GM18907 (cell line): ENCODE data around the gene TNPO3.

Experiments used
- ATAC-seq: cut with Tn5 transposase; IDR thresholded peaks from one replicate; pipeline ENCODE4 v1.9.1; 2021; ENCODE audit warnings: mild to moderate bottlenecking, moderate library complexity; ENCODE audit not compliant: unreplicated experiment

Gene TNPO3

GRCh38 chr7:128940494-128941322 lies 114.2 kb downstream of the TNPO3 start:
- ATAC-seq: peak; percentile 50

DNA sequence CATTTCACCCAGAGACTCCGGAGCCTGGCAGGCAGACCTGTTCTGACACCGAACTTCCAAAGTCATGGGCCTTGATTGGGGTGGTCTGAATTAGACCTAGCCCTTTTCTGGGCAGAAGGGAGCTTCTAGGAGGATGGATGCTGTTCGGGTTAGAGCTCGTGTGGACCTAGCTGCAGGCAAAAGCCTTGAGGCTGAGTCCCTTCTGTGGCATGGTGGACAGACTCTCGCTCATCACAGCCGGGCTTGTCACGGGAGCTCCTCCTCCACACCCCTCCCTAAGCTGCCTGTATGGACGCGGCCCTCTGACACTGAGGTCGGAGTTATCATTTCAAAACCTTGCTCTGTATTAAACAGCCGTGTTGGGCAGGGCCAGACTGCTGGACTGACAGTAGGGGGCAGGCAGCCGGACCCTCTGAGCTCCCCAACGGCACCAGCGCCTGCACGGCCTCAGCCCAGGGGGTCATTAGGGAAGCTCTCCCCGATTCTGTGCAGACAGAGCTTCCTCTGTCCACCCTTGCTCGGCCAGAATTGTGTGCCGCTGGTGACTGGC lies 115.0 kb downstream of the TNPO3 start:
- ATAC-seq: peak; percentile 28

GRCh38 chr7:128939075-128939860 lies 115.6 kb downstream of the TNPO3 start:
- ATAC-seq: peak; percentile 30

- peak; percentile 2 for ATAC-seq
Measured at GRCh38 chr7:128938544-128939074, 116.3 kb downstream of the TNPO3 start.

GRCh38 chr7:128937647-128938543 lies 117.0 kb downstream of the TNPO3 start, which contains the start of gene IRF5:
Gene IRF5, plus strand, starts transcription at chr7:128937927. Its CDS starts 4,155 bp downstream, at chr7:128942082.
- peak; percentile 10 for ATAC-seq

GRCh38 chr7:128937271-128937646 lies 117.7 kb downstream of the TNPO3 start:
- peak; percentile 2 for ATAC-seq

DNA sequence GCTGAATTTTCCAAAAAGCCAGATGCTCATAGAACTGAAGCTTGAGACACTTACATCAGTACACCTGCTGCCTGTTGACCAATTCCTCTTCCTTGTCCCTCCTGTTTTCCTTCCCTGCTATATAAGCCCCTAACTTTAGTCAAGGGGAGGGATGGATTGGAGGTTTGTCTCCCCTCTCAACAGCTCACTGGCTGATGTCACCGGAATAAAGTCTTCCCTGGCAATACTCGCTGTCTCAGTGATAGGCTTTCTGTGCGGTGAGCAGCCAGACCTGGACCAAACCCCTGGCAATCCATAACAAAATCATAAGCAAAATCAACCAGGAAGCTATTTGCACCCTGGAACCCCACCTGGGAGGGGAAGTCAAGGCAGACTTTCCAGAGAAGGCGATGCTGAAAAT lies 118.1 kb downstream of the TNPO3 start:
- no peak for ATAC-seq

GRCh38 chr7:128935342-128935730 lies 119.6 kb downstream of the TNPO3 start:
- ATAC-seq: no peak

GRCh38 chr7:128934361-128935341 lies 120.3 kb downstream of the TNPO3 start:
- peak; percentile 37 for ATAC-seq

DNA sequence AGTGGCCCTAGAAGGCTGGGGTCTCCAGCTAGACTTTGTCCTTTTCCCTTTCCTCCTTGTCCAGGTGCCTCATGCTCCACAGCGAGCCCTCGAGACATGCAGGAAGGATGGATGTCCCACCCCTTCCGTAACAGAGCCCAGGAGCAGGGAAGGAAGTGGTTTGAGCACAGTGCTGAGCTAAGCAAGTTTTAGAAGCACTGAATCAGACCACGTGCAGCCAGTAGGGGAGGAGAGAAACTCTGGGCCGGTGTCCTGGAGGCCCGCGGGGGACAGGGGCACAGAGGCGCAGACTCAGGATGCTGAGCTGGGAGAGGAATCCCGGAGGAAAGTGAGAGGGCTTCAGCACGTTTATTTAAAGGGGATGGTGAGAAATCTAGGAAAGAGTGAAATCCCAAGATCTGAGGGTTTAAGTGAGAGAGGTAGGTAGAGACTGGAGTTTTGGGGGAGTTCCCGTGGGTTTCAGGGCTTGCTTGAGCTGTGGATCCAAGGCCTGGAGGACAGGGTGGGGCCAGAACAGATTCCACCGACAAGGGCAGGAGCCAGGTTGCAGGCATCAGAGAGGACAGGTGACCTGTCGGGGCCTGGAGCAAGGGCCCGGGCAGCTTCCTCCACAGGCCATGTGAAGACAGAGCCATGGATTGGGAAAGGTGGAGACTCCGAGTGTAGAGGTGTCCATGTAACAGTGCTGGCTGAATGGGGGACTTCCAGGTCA lies 121.6 kb downstream of the TNPO3 start:
- ATAC-seq: no peak

DNA sequence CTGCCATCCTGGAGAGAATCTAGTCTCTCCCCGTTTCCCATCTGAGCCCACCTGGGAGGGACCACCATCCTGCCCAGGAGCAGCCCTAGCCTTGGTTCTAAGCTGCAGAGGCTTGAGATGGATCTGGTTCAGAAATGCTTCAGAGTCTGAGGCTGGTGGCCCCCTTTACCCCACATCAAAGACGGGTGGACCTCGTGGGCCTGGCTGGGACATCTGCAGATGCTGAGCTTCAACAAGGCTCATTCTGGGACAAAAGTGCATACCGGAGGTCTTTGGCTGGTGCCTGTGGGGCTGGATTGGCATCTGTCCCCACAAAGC lies 122.1 kb downstream of the TNPO3 start:
- no peak for ATAC-seq

DNA sequence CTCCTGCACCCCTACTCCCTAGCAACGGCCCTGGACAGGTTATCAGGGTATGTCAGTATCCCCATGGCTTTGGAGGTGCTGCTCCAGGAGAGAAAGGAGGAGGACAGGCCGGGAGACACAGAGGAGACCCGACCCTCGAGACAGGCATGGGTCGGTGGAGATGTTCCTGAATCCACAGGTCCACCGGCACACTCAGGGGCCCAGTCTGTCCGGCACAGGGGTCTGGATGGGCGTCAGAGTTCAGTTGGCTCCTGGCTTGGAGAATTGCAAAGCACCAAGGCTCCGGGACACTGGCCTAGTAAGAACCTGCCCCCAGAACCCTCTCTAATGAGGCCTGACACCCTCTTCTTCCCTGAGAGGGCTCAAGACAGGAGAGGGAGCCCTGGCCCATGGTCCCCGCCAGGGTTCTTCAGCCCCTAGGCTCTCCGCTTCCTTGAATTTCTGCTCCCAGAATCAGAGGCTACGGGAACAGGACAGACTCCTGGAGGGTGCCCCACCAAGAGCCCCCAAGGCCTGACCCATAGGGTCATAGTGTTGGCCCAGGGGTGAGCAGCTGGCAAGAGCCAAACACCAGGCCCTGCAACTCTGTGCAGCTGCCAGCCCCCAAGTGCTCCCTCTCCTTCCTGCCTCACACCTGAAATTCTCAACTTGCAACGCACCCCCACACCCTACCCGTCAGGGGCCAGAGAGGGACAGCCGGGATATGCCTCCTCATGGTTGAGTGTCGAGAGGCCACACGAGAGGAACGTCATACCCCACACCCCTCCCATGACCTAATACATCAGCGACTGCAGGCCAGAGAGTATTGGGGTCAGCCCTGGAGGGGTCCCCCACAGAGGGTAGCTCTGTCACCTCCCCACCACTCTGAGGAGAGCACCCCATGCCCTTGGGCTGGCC lies 122.7 kb downstream of the TNPO3 start:
- no peak for ATAC-seq

- no peak for ATAC-seq
Measured at GRCh38 chr7:128931190-128931798, 123.6 kb downstream of the TNPO3 start.

DNA sequence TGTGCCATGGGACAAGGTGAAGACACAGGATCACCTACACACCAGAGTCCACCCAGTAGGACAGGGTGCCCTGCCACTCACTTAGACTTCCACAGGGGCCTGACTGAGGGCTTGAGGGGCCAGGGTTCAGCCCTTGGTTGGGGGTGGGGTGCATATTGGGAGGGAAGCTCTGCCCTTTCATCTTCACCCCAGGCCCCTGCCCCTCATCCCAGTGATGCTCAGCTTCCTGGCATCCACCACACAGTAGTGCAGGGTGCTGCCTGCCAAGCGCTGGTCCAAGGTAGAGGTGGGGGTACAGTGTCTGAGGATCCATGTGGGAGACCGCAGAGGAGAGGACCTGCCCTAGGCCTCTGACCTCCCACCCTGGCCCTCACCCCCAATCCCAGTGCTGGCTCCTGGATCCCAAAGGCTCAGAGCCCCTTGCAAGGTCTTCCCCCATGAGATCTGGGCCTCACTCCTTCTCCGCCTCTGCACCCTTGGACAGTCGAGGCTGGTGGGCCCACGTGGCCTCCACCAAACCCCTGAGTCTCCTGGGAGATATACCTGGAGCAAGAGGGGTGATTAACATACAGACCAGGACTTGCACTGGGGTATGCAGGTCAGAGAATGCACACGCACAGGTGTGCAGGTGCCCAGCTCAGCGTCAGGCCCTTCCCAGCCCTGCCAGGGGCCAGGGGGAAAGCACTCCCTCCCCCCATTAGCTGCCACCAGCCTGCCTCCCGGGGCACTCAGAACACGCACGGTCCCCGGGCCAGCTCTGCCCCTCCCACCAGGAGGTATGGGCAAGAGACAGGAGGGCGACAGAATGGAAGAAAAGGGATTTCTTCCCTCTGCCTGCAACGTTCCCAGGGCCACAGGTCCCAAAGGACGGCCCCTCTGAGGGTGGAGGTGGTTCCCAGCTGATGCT lies 125.8 kb downstream of the TNPO3 start:
- ATAC-seq: no peak

- no peak for ATAC-seq
Measured at GRCh38 chr7:128928159-128928813, 126.6 kb downstream of the TNPO3 start.
